Measurements from ENCODE around the gene HEPACAM2. TPM values are rescaled to one million over a fixed set of nuclear protein-coding genes. Genes with fewer than 3 reads are reported as not detected.

Gene HEPACAM2
- polyA plus RNA-seq (2011; rRNA removed) (0.04 and 0.05 TPM in 2 replicates), polyA plus RNA-seq (2017; fragmentation: RNase III; extraction: RNeasy Plus Mini Kit Qiagen cat#74134 plus additional on column Dnase treatment) (not detected in 3 replicates), polyA minus RNA-seq (2011; rRNA and poly(A)+ RNA removed) (0.12 TPM in 1 of 2 replicates, not detected in the other)
- not detected in 2 replicates for polyA plus RNA-seq (2012; cell fraction: cytosol; rRNA removed)
- polyA plus RNA-seq (2012; cell fraction: nucleus; rRNA removed), result not detected in 2 replicates

DNA sequence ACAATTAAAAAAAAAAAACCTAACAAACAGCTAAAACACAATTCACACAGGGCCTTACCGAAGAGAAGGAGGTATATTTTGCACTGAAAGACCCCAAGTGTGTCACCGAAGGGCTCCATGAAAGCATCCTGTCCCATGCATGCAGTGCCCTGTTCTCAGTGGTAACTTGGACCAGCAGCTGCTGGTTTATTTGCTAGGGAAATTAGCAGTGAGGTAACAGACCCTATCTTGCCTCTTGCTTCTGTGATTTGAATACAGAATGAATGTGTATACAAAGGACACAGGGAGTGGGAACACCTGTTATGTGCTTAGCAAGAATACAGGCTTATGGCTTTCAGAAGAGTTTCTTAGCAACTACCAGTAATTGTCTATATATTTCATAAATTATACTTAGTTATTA is at the start of gene HEPACAM2:
TSS of gene HEPACAM2 (minus strand) at position 160 of the 400 bp plus-strand sequence.
- Histone ChIP-seq H3K4me1 (0 out of 3 replicates have a peak, but pooled peaks cover 4% of the 10 kb centered on the region), H3K9me3 (no peaks in the 10 kb centered on the region), H3K4me2 (no peak within 1 kb of the TSS), H3K4me3 (no peak within 1 kb of the TSS), H3K27ac (no peak within 1 kb of the TSS)
- WGBS (ENCODE audit: missing lambda C conversion rate), result 11% methylated on average over 2 of the region's 2 CpGs
- no peak for TF ChIP-seq GATA3 (IDR thresholded peaks at IDR 0.05; ENCODE audit: borderline replicate concordance)
- TF ChIP-seq, protein P1, sequence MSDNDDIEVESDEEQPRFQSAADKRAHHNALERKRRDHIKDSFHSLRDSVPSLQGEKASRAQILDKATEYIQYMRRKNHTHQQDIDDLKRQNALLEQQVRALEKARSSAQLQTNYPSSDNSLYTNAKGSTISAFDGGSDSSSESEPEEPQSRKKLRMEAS (IDR thresholded peaks at IDR 0.05), result no peak
- TF ChIP-seq HOXB5 (CRISPR knock-in tag; IDR thresholded peaks at IDR 0.05), result no peak
- TF ChIP-seq POLR2AphosphoS2 (conservative IDR thresholded peaks at IDR 0.05; ENCODE audit: low read length), result no peak
- no peak for TF ChIP-seq RFX5 (IDR thresholded peaks at IDR 0.05)
- TF ChIP-seq ZFP36 (IDR thresholded peaks at IDR 0.05; ENCODE audit: borderline replicate concordance, partially characterized antibody), result no peak
- TF ChIP-seq ZNF302 (CRISPR knock-in tag; IDR thresholded peaks at IDR 0.05), result no peak
- no peak for TF ChIP-seq HOXA7 (CRISPR knock-in tag; IDR thresholded peaks at IDR 0.05)
- ChIA-PET POLR2A (no interaction called here), CTCF (interaction anchor here (3.5 kb wide), 1 partner anchor 47 kb away, joined by 19 read pairs; no protein-coding TSS in a partner anchor)
- no peak for DNase-seq (ENCODE audit: low read depth in 1 of 2, low spot score in 1 of 2)
- no peak for FAIRE-seq
- ATAC-seq, result no peak

DNA sequence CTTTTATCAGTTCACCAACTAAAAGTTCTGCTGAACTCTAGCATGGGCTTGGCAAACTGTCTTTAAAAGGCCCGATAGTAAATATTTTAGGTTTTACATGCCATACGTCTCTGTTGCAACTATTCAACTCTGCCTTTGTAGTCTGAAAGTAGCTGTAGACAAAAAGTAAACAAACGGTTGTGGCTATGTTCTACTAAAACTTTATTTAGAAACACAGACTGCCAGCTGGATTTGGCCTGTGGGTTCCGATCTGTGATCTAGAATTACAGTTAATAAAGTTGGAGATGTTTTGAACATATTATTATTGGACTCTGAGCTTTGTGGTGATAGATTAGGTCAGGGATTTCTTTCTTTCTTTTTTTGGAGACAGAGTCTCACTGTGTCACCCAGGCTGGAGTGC is 39.0 kb upstream of the HEPACAM2 start:
- Histone ChIP-seq H3K4me1 (no peaks in the 10 kb centered on the region), H3K9me3 (no peaks in the 10 kb centered on the region), H3K4me2 (no peak overlapping the region), H3K4me3 (no peak overlapping the region), H3K27ac (no peak overlapping the region)
- CTCF ChIA-PET, result interaction anchor here (1.6 kb wide), 1 partner anchor 20 kb away, joined by 7 read pairs; no protein-coding TSS in a partner anchor
- TF ChIP-seq HOXA7 (CRISPR knock-in tag; IDR thresholded peaks at IDR 0.05) (no peak), KDM1A (IDR thresholded peaks at IDR 0.05; ENCODE audit: low read depth) (no peak), HOXB5 (CRISPR knock-in tag; IDR thresholded peaks at IDR 0.05) (no peak), MAFK (IDR thresholded peaks at IDR 0.05; ENCODE audit: partially characterized antibody) (no peak), ZSCAN20 (CRISPR knock-in tag; IDR thresholded peaks at IDR 0.05) (no peak), MAZ (IDR thresholded peaks at IDR 0.05; ENCODE audit: borderline replicate concordance, low read depth, low read length) (no peak), HOXB13 (CRISPR knock-in tag; IDR thresholded peaks at IDR 0.05; ENCODE audit: low read depth) (no peak), FOSL2 (IDR thresholded peaks at IDR 0.05) (no peak), FOSL2 (CRISPR knock-in tag; IDR thresholded peaks at IDR 0.05) (no peak), JUNB (IDR thresholded peaks at IDR 0.05) (no peak), PHF8 (IDR thresholded peaks at IDR 0.05; ENCODE audit: borderline replicate concordance, low read depth) (no peak), FOSB (CRISPR knock-in tag; IDR thresholded peaks at IDR 0.05) (no peak), CBX2 (IDR thresholded peaks at IDR 0.05; ENCODE audit: borderline replicate concordance, low read depth) (no peak), POLR2AphosphoS2 (conservative IDR thresholded peaks at IDR 0.05; ENCODE audit: low read length) (no peak), POLR2A (IDR thresholded peaks at IDR 0.05; ENCODE audit: low read length) (no peak)
- TF ChIP-seq, protein P2, sequence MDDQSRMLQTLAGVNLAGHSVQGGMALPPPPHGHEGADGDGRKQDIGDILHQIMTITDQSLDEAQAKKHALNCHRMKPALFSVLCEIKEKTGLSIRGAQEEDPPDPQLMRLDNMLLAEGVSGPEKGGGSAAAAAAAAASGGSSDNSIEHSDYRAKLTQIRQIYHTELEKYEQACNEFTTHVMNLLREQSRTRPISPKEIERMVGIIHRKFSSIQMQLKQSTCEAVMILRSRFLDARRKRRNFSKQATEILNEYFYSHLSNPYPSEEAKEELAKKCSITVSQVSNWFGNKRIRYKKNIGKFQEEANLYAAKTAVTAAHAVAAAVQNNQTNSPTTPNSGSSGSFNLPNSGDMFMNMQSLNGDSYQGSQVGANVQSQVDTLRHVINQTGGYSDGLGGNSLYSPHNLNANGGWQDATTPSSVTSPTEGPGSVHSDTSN (IDR thresholded peaks at IDR 0.05), result no peak
- TF ChIP-seq, protein P3, sequence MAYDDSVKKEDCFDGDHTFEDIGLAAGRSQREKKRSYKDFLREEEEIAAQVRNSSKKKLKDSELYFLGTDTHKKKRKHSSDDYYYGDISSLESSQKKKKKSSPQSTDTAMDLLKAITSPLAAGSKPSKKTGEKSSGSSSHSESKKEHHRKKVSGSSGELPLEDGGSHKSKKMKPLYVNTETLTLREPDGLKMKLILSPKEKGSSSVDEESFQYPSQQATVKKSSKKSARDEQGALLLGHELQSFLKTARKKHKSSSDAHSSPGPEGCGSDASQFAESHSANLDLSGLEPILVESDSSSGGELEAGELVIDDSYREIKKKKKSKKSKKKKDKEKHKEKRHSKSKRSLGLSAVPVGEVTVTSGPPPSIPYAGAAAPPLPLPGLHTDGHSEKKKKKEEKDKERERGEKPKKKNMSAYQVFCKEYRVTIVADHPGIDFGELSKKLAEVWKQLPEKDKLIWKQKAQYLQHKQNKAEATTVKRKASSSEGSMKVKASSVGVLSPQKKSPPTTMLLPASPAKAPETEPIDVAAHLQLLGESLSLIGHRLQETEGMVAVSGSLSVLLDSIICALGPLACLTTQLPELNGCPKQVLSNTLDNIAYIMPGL (CRISPR knock-in tag; IDR thresholded peaks at IDR 0.05; ENCODE audit: borderline replicate concordance), result no peak
- TF ChIP-seq, protein P4, sequence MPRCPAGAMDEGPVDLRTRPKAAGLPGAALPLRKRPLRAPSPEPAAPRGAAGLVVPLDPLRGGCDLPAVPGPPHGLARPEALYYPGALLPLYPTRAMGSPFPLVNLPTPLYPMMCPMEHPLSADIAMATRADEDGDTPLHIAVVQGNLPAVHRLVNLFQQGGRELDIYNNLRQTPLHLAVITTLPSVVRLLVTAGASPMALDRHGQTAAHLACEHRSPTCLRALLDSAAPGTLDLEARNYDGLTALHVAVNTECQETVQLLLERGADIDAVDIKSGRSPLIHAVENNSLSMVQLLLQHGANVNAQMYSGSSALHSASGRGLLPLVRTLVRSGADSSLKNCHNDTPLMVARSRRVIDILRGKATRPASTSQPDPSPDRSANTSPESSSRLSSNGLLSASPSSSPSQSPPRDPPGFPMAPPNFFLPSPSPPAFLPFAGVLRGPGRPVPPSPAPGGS (IDR thresholded peaks at IDR 0.05), result no peak
- TF ChIP-seq, protein P5, sequence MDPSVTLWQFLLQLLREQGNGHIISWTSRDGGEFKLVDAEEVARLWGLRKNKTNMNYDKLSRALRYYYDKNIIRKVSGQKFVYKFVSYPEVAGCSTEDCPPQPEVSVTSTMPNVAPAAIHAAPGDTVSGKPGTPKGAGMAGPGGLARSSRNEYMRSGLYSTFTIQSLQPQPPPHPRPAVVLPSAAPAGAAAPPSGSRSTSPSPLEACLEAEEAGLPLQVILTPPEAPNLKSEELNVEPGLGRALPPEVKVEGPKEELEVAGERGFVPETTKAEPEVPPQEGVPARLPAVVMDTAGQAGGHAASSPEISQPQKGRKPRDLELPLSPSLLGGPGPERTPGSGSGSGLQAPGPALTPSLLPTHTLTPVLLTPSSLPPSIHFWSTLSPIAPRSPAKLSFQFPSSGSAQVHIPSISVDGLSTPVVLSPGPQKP (IDR thresholded peaks at IDR 0.05; ENCODE audit: low read depth, low read length), result no peak
- DNase-seq (ENCODE audit: low read depth in 1 of 2, low spot score in 1 of 2), result no peak
- POLR2A ChIA-PET, result no interaction called here
- no peak for FAIRE-seq
- ATAC-seq, result no peak
- 74% methylated on average over 4 of the region's 4 CpGs for WGBS (ENCODE audit: missing lambda C conversion rate)
